Lower lobe of right lung (tissue), 2 donors: ENCODE results near the gene ABCB10. TPM values are rescaled to one million over a fixed set of nuclear protein-coding genes. Genes with fewer than 3 reads are reported as not detected.

Experiments used
- ATAC-seq, 2 donors: fragments of 200-7000 bp; cut with Tn5 transposase; one replicate each; pipeline ENCODE4 v1.9.1; 2020 to 2022; ENCODE audit warnings: mild to moderate bottlenecking in 2 of 2, moderate library complexity in 2 of 2
- DNase-seq: peaks from one replicate; pipeline ENCODE4 v3.0.0-alpha.2; 2020
- H3K27ac ChIP-seq: fragments of 200-600 bp; one replicate; pipeline ENCODE4 v1.8.0; 2022
- H3K27me3 ChIP-seq: fragments of 200-600 bp; one replicate; pipeline ENCODE4 v1.8.0; 2022; ENCODE audit warnings: low read depth
- H3K36me3 ChIP-seq: fragments of 200-600 bp; one replicate; pipeline ENCODE4 v1.8.0; 2022; ENCODE audit warnings: mild to moderate bottlenecking
- H3K4me1 ChIP-seq: fragments of 200-600 bp; one replicate; pipeline ENCODE4 v1.8.0; 2022
- H3K4me3 ChIP-seq: fragments of 200-600 bp; one replicate; pipeline ENCODE4 v1.8.0; 2022; ENCODE audit warnings: mild to moderate bottlenecking
- H3K9me3 ChIP-seq: fragments of 200-600 bp; one replicate; pipeline ENCODE4 v1.8.0; 2022
- CTCF ChIP-seq: fragments of 200-600 bp; IDR thresholded peaks from one replicate; pipeline ENCODE4 v1.8.0; 2022; ENCODE audit warnings: antibody characterized with exemption, mild to moderate bottlenecking
- intact Hi-C: fragments of 100-400 bp; cut with DNase I; formaldehyde crosslinking; loops from one replicate; pipeline ENCODE4 v1.11.0; 2022
- total RNA-seq: library from RNA; stranded (reverse); fragmentation: NEBNext Ultra II Directional; extraction: Animal tissue kit (Norgen Biotek cat#: 25700); gene quantifications from one replicate; pipeline ENCODE4 v1.2.1, GENCODE V29; 2021
- donor health status: DM: no; HTN: yes; CAD: no; lungs with severe emphysema.

ABCB10 gene
- total RNA-seq, 1 donor from 2014 or later = 17.8 TPM

DNA sequence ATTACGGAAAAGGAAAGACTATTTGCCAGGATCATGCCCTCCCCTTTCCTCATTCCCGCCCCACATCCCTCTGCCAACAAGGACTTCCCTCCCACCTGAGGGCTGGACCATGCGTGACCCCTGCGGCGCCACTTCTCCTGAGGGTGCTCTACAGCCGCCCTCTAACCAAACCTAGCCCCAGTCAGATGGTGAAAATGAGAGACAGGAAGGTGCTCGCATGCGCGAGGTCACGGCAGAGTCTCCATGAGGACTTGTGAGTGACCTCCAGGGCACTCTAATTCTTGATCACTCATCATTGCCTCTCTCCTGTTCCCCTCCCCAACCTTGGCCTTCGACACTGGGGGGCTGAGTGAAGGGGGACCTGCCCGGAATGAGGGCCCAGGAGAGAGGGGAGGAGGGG, 35.3 kb upstream of the ABCB10 start:
- ATAC-seq = no peak
- H3K27ac ChIP-seq = no peak overlapping the region
- H3K36me3 ChIP-seq = peaks cover 41% of the 10 kb centered on the region

DNA sequence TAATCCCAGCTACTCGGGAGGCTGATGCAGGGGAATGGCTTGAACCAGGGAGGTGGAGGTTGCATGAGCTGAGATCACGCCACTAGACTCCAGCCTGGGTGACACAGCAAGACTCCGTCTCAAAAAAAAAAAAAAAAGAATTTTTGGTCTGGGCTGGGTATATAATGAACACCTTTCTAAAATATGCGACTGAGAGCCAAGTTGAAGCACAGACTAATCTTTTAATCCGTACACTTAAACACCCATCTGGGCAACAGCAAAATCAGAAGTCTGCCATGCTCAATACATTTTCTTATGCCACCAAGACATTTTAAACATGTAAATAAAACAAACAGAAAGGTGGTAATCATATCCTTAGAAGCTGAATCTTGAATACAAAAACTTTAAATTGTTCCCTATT, 31.6 kb upstream of the ABCB10 start:
- H3K4me3 ChIP-seq = no peak overlapping the region
- intact Hi-C loops = no loop called here
- H3K27me3 ChIP-seq = no peaks in the 10 kb centered on the region
- H3K4me1 ChIP-seq = no peaks in the 10 kb centered on the region
- H3K36me3 ChIP-seq = peaks cover 37% of the 10 kb centered on the region
- ATAC-seq (no peak), DNase-seq (no peak)
- H3K27ac ChIP-seq = no peak overlapping the region
- no peaks in the 10 kb centered on the region for H3K9me3 ChIP-seq
- no peak for TF ChIP-seq CTCF

More for the DNA sequence above, 35.3 kb upstream of the ABCB10 start:
- no peak for DNase-seq
- H3K4me3 ChIP-seq = no peak overlapping the region
- no peak for TF ChIP-seq CTCF
- no peaks in the 10 kb centered on the region for H3K4me1 ChIP-seq
- no peaks in the 10 kb centered on the region for H3K9me3 ChIP-seq
- no peaks in the 10 kb centered on the region for H3K27me3 ChIP-seq
- intact Hi-C loops = no loop called here

- Histone ChIP-seq H3K4me3 (no peak overlapping the region), H3K9me3 (no peaks in the 10 kb centered on the region), H3K36me3 (no peaks in the 10 kb centered on the region), H3K4me1 (peaks cover 10% of the 10 kb centered on the region), H3K27ac (no peak overlapping the region), H3K27me3 (no peaks in the 10 kb centered on the region)
- intact Hi-C loops = no loop called here
- ATAC-seq (no peak), DNase-seq (no peak)
- TF ChIP-seq CTCF = no peak
Observed at GRCh38 chr1:229585338-229585737, 26.8 kb upstream of the ABCB10 start.

- no peaks in the 10 kb centered on the region for H3K36me3 ChIP-seq
- H3K27ac ChIP-seq = no peak overlapping the region
- H3K4me1 ChIP-seq = peaks cover 28% of the 10 kb centered on the region
- H3K27me3 ChIP-seq = no peaks in the 10 kb centered on the region
- DNase-seq = no peak
- no peak overlapping the region for H3K4me3 ChIP-seq
- intact Hi-C loops = no loop called here
- ATAC-seq = no peak
- no peaks in the 10 kb centered on the region for H3K9me3 ChIP-seq
- no peak for TF ChIP-seq CTCF
Observed at GRCh38 chr1:229582715-229583114, 24.2 kb upstream of the ABCB10 start.

- intact Hi-C loops = no loop called here
- ATAC-seq = peak; percentile 82 to 89
- peak overlapping the region; percentile 26 for H3K4me3 ChIP-seq
- no peaks in the 10 kb centered on the region for H3K27me3 ChIP-seq
- H3K4me1 ChIP-seq = peaks cover 28% of the 10 kb centered on the region
- no peaks in the 10 kb centered on the region for H3K36me3 ChIP-seq
- DNase-seq = peak; percentile 62
- no peaks in the 10 kb centered on the region for H3K9me3 ChIP-seq
- TF ChIP-seq CTCF = no peak
- peak overlapping the region; percentile 20 for H3K27ac ChIP-seq
Observed at GRCh38 chr1:229582011-229582694, 23.6 kb upstream of the ABCB10 start.
